K562 (cell line): ENCODE measurements around the gene ZFYVE1. TPM values are rescaled to one million over a fixed set of nuclear protein-coding genes. Genes with fewer than 3 reads are reported as not detected.

Source experiments
- ARNT ChIP-seq, 2 experiments: fragments of 450-650 bp; IDR thresholded peaks; 2 replicates each; pipeline ENCODE4 v1.6.1; 2016; ENCODE audit warnings: mild to moderate bottlenecking in 1 of 2
- ATF1 ChIP-seq, 2 experiments: fragments of 450-650 bp in 1 of 2; IDR thresholded peaks; 2 replicates each; pipeline ENCODE4 v1.6.1; 2016; ENCODE audit warnings: missing compliant biosample characterization in 1 of 2, missing genetic modification characterization in 1 of 2
- C11orf30 ChIP-seq: fragments of 450-650 bp; IDR thresholded peaks from 2 replicates; pipeline ENCODE4 v1.6.1; 2016; ENCODE audit warnings: low read depth, mild to moderate bottlenecking
- FOXK1 ChIP-seq: sonication (generic); formaldehyde crosslinking; IDR thresholded peaks from 2 replicates; pipeline ENCODE4 v1.8.0; 2022; ENCODE audit warnings: missing genetic modification reagents, mild to moderate bottlenecking, borderline replicate concordance
- HCFC1 ChIP-seq: IDR thresholded peaks from 2 replicates; pipeline ENCODE4 v1.6.1; 2012; ENCODE audit warnings: low read depth, low read length, improper control_type of control experiment
- HNRNPL ChIP-seq: fragments of 200-400 bp; formaldehyde crosslinking; IDR thresholded peaks from 2 replicates; pipeline ENCODE4 v1.6.1; 2017; ENCODE audit warnings: low read depth, mild to moderate bottlenecking, low read length
- MAZ ChIP-seq, 2 experiments: fragments of 450-650 bp in 1 of 2; sonication (generic) in 1 of 2; formaldehyde crosslinking; IDR thresholded peaks in 1 of 2; conservative IDR thresholded peaks in 1 of 2; 2 replicates each; pipeline versions ENCODE4 v1.4.0 to v1.5.0; 2020; ENCODE audit warnings: mild to moderate bottlenecking in 1 of 2, missing genetic modification reagents in 1 of 2
- NCOA1 ChIP-seq: fragments of 450-650 bp; IDR thresholded peaks from 2 replicates; pipeline ENCODE4 v1.6.1; 2016; ENCODE audit warnings: low read depth
- NCOA2 ChIP-seq, 2 experiments: fragments of 450-650 bp; IDR thresholded peaks; 2 replicates each; pipeline ENCODE4 v1.6.1; 2018; ENCODE audit warnings: mild to moderate bottlenecking in 2 of 2, moderate library complexity in 1 of 2; ENCODE audit not compliant: partially characterized antibody in 2 of 2
- PHB ChIP-seq: fragments of 250-450 bp; sonication (Bioruptor Pico); IDR thresholded peaks from 2 replicates; pipeline ENCODE4 v1.5.0; 2021
- RNF2 ChIP-seq: sonication (generic); IDR thresholded peaks from 2 replicates; pipeline ENCODE4 v1.6.1; 2016
- SIN3B ChIP-seq: fragments of 450-650 bp; IDR thresholded peaks from 2 replicates; pipeline ENCODE4 v1.6.1; 2017; ENCODE audit warnings: low read depth, mild to moderate bottlenecking, moderate library complexity
- TGIF2 ChIP-seq: sonication (generic); formaldehyde crosslinking; IDR thresholded peaks from 2 replicates; pipeline ENCODE4 v1.8.1; 2022; ENCODE audit warnings: mild to moderate bottlenecking, missing genetic modification reagents, moderate library complexity
- USF2 ChIP-seq: sonication (generic); formaldehyde crosslinking; IDR thresholded peaks from 2 replicates; pipeline ENCODE4 v1.5.0; 2020; ENCODE audit warnings: missing genetic modification reagents
- XRCC5 ChIP-seq: fragments of 200-400 bp; formaldehyde crosslinking; IDR thresholded peaks from 2 replicates; pipeline ENCODE4 v1.6.1; 2017; ENCODE audit warnings: low read depth, mild to moderate bottlenecking, low read length
- ZFP36 ChIP-seq: fragments of 150-350 bp; IDR thresholded peaks from 2 replicates; pipeline ENCODE4 v1.6.1; 2018; ENCODE audit warnings: low read length, low read depth; ENCODE audit not compliant: partially characterized antibody
- ZNF12 ChIP-seq: sonication (generic); formaldehyde crosslinking; IDR thresholded peaks from 2 replicates; pipeline ENCODE4 v1.4.0; 2020; ENCODE audit warnings: mild to moderate bottlenecking, missing genetic modification reagents
- ZNF766 ChIP-seq: fragments of 200-800 bp; sonication (Bioruptor generic); conservative IDR thresholded peaks from 2 replicates; pipeline ENCODE4 v1.6.1; 2016; ENCODE audit warnings: missing genetic modification characterization, missing compliant biosample characterization
- polyA plus RNA-seq, 8 experiments: library from polyadenylated mRNA; depleted of rRNA in 4 of 8; stranded (reverse) in 5 of 8; unstranded in 3 of 8; fragments of >200 nt; fragmentation: Nextera tagmentation in 2 of 8; fragmentation: Illumina TruSeq in 1 of 8; extraction: Ambion mirVana in 2 of 8; extraction: Trizol in 1 of 8; gene quantifications; 2 replicates each; pipeline versions ENCODE4 v1.2.1 to v1.2.3, GENCODE V29; 2011 to 2014; ENCODE audit warnings: inconsistent platforms in 1 of 8, missing spikeins in 1 of 8
- total RNA-seq, 7 experiments: library from RNA; depleted of rRNA in 6 of 7; stranded (reverse); fragments of >200 nt in 6 of 7; fragmentation: Illumina TruSeq in 2 of 7; extraction: Trizol in 2 of 7; gene quantifications; 2 replicates each; pipeline versions ENCODE4 v1.2.1 to v1.2.3, GENCODE V29; 2011 to 2021; ENCODE audit warnings: low replicate concordance in 1 of 7
- TF ChIP-seq, protein P1 (sequence below): fragments of 450-650 bp; IDR thresholded peaks from 2 replicates; pipeline ENCODE4 v1.6.1; 2016; ENCODE audit warnings: antibody characterized with exemption
- TF ChIP-seq, protein P2 (sequence below): fragments of 250-450 bp; sonication (Bioruptor Pico); IDR thresholded peaks from 2 replicates; pipeline ENCODE4 v1.4.0; 2020; ENCODE audit warnings: mild to moderate bottlenecking
- TF ChIP-seq, protein P3 (sequence below), 2 experiments: IDR thresholded peaks; 2 replicates each; pipeline ENCODE4 v1.6.1; 2011; ENCODE audit warnings: borderline replicate concordance in 1 of 2, control low read depth in 1 of 2, low read depth in 1 of 2, low read length in 1 of 2, mild to moderate bottlenecking in 1 of 2, mixed read lengths in 1 of 2, moderate library complexity in 1 of 2; ENCODE audit not compliant: insufficient read depth in 1 of 2, insufficient read length in 1 of 2, poor library complexity in 1 of 2, severe bottlenecking in 1 of 2; ENCODE audit errors: extremely low read depth in 1 of 2
- TF ChIP-seq, protein P4 (sequence below): sonication (generic); formaldehyde crosslinking; IDR thresholded peaks from 2 replicates; pipeline ENCODE4 v1.8.0; 2022; ENCODE audit warnings: missing genetic modification reagents, mild to moderate bottlenecking, moderate library complexity, borderline replicate concordance

The ZFYVE1 gene
- total and polyA plus RNA-seq, 9 of the 15 experiments (the other 6 are each of a cell fraction or from before 2014, with no cell fraction given): 0.62 to 5.5 (median 3.4) TPM

- no peak for TF ChIP-seq ARNT (IDR thresholded peaks at IDR 0.05)
- TF ChIP-seq, protein P1, sequence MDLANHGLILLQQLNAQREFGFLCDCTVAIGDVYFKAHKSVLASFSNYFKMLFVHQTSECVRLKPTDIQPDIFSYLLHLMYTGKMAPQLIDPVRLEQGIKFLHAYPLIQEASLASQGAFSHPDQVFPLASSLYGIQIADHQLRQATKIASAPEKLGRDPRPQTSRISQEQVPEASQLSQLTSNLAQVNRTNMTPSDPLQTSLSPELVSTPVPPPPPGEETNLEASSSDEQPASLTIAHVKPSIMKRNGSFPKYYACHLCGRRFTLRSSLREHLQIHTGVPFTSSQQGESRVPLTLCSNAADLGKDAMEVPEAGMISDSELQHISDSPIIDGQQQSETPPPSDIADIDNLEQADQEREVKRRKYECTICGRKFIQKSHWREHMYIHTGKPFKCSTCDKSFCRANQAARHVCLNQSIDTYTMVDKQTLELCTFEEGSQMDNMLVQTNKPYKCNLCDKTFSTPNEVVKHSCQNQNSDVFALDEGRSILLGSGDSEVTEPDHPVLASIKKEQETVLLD: 0 out of 2 replicates have a peak, but pooled peaks have one; percentile 16
- 0 out of 2 replicates have a peak, but pooled peaks have one; percentile 44 for TF ChIP-seq ZNF12 (CRISPR knock-in tag)
- no peak for TF ChIP-seq HNRNPL
- peak; percentile 47 for TF ChIP-seq C11orf30
- TF ChIP-seq HCFC1: peak; percentile 67
- TF ChIP-seq, protein P2, sequence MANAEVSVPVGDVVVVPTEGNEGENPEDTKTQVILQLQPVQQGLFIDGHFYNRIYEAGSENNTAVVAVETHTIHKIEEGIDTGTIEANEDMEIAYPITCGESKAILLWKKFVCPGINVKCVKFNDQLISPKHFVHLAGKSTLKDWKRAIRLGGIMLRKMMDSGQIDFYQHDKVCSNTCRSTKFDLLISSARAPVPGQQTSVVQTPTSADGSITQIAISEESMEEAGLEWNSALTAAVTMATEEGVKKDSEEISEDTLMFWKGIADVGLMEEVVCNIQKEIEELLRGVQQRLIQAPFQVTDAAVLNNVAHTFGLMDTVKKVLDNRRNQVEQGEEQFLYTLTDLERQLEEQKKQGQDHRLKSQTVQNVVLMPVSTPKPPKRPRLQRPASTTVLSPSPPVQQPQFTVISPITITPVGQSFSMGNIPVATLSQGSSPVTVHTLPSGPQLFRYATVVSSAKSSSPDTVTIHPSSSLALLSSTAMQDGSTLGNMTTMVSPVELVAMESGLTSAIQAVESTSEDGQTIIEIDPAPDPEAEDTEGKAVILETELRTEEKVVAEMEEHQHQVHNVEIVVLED (CRISPR knock-in tag): peak; percentile 51; the same call in 1 of the 2 replicates
- peak; percentile 42; the same call in 1 of the 2 replicates for TF ChIP-seq SIN3B
- no peak for TF ChIP-seq USF2
- no peak for TF ChIP-seq PHB (CRISPR knock-in tag)
- peak; percentile 85 for TF ChIP-seq RNF2
- TF ChIP-seq ZNF766 (CRISPR knock-in tag): peak; percentile 84
- peak in 1 of 2 experiments; percentile 79; a peak in 2 of 4 replicates for TF ChIP-seq MAZ (CRISPR knock-in tag; conservative IDR thresholded peaks at IDR 0.05 in 1 of 2, IDR thresholded peaks at IDR 0.05 in 1 of 2)
- no peak for TF ChIP-seq ATF1 (CRISPR knock-in tag; IDR thresholded peaks at IDR 0.05)
- TF ChIP-seq ATF1 (tag; IDR thresholded peaks at IDR 0.05): peak; percentile 86
- no peak for TF ChIP-seq NCOA2 (IDR thresholded peaks at IDR 0.05; ENCODE audit: partially characterized antibody in 2 of 2)
- no peak for TF ChIP-seq NCOA1
- TF ChIP-seq FOXK1: 0 out of 2 replicates have a peak, but pooled peaks have one; percentile 65
- TF ChIP-seq ZFP36: no peak
- TF ChIP-seq, protein P3, sequence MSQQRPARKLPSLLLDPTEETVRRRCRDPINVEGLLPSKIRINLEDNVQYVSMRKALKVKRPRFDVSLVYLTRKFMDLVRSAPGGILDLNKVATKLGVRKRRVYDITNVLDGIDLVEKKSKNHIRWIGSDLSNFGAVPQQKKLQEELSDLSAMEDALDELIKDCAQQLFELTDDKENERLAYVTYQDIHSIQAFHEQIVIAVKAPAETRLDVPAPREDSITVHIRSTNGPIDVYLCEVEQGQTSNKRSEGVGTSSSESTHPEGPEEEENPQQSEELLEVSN (IDR thresholded peaks at IDR 0.05; ENCODE audit: borderline replicate concordance in 1 of 2, extremely low read depth in 1 of 2, insufficient read depth in 1 of 2, insufficient read length in 1 of 2, low read depth in 1 of 2, low read length in 1 of 2, poor library complexity in 1 of 2, severe bottlenecking in 1 of 2): peak in 1 of 2 experiments; percentile 38
- TF ChIP-seq TGIF2 (CRISPR knock-in tag): no peak
- TF ChIP-seq, protein P4, sequence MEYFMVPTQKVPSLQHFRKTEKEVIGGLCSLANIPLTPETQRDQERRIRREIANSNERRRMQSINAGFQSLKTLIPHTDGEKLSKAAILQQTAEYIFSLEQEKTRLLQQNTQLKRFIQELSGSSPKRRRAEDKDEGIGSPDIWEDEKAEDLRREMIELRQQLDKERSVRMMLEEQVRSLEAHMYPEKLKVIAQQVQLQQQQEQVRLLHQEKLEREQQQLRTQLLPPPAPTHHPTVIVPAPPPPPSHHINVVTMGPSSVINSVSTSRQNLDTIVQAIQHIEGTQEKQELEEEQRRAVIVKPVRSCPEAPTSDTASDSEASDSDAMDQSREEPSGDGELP (CRISPR knock-in tag): peak; percentile 89; the same call in 1 of the 2 replicates
- no peak for TF ChIP-seq XRCC5
These were observed 31.5 kb upstream of the ZFYVE1 start, which contains the start of gene RBM25 (continued) for GRCh38 chr14:73058224-73058921.
